ENCODE results near the gene FHOD3.

Gene FHOD3

DNA sequence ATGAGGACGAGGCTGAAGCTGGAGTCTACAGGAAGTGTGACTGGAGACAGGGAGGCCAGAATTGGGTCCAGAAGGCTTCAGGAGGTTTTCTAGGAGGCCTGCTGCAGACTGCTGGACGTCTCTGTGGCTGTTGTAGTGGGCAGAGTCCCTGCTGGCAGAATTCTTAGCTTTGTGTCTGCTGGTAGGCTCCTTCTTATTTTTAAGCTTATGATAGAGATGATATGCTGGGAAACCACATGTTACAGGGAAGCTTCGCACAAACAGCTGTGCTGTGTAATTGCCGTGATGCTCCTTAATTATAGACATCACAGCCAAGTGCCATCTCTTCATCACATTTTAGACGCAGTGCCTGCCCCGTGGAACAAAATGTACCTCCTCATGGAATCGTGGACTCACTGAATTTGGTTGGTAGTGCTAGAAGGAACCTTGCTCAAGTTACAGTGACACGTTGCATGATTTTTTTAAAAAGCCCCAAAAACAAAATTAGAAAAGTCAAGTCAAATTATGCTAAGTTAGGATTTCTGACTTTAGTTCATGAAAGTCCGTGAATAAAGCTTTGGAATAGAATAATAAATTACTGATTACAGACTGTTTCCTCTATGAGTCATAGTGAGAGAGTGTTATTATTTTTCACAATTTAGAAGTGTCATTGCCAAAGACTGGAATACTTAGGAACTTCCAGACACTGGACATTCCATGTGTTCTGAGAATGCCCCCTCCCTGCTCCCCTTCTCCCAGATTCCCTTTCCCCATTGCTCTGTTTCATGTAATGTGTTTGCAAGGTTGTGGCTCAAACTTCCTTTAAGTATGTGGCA lies 144.1 kb downstream of the FHOD3 start:
- H3K4me3 ChIP-seq (ENCODE audit: low read depth, low read length) = no peak overlapping the region
- TF ChIP-seq, protein P1, sequence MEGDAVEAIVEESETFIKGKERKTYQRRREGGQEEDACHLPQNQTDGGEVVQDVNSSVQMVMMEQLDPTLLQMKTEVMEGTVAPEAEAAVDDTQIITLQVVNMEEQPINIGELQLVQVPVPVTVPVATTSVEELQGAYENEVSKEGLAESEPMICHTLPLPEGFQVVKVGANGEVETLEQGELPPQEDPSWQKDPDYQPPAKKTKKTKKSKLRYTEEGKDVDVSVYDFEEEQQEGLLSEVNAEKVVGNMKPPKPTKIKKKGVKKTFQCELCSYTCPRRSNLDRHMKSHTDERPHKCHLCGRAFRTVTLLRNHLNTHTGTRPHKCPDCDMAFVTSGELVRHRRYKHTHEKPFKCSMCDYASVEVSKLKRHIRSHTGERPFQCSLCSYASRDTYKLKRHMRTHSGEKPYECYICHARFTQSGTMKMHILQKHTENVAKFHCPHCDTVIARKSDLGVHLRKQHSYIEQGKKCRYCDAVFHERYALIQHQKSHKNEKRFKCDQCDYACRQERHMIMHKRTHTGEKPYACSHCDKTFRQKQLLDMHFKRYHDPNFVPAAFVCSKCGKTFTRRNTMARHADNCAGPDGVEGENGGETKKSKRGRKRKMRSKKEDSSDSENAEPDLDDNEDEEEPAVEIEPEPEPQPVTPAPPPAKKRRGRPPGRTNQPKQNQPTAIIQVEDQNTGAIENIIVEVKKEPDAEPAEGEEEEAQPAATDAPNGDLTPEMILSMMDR (IDR thresholded peaks at IDR 0.05; ENCODE audit: borderline replicate concordance, insufficient read depth, low read depth, low read length) = no peak

GRCh38 chr18:36442717-36443116 lies 145.2 kb downstream of the FHOD3 start:
- TF ChIP-seq, protein P1 (IDR thresholded peaks at IDR 0.05; ENCODE audit: borderline replicate concordance, insufficient read depth, low read depth, low read length) = no peak
- no peak overlapping the region for H3K4me3 ChIP-seq (ENCODE audit: low read depth, low read length)

- H3K4me3 ChIP-seq (ENCODE audit: low read depth, low read length) = no peak overlapping the region
- TF ChIP-seq, protein P1 (IDR thresholded peaks at IDR 0.05; ENCODE audit: borderline replicate concordance, insufficient read depth, low read depth, low read length) = no peak
These were observed 148.5 kb downstream of the FHOD3 start for GRCh38 chr18:36446059-36446458.

GRCh38 chr18:36448384-36449290 lies 151.1 kb downstream of the FHOD3 start:
- TF ChIP-seq, protein P1 (IDR thresholded peaks at IDR 0.05; ENCODE audit: borderline replicate concordance, insufficient read depth, low read depth, low read length) = no peak
- no peak overlapping the region for H3K4me3 ChIP-seq (ENCODE audit: low read depth, low read length)

DNA sequence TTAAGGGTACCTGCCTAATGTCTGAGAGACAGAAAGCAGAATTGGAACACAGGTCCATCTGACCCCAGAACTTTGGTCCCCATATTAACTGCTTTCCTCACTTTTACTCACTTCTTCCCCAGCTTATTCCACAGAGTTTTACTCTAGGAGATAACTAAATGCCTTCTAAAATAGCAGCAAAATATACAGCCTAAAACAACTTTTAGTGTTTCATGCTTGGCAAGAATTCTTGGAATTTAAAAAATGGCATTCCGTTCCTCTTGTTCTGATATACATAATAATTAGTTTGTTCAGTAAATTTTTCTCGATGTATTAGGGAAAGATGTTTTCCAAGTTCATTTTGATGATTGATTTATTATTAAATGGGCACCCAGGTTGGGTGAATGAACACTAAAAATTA lies 151.9 kb downstream of the FHOD3 start:
- H3K4me3 ChIP-seq (ENCODE audit: low read depth, low read length) = no peak overlapping the region
- TF ChIP-seq, protein P1 (IDR thresholded peaks at IDR 0.05; ENCODE audit: borderline replicate concordance, insufficient read depth, low read depth, low read length) = no peak

- TF ChIP-seq, protein P1 (IDR thresholded peaks at IDR 0.05; ENCODE audit: borderline replicate concordance, insufficient read depth, low read depth, low read length) = no peak
- H3K4me3 ChIP-seq (ENCODE audit: low read depth, low read length) = no peak overlapping the region
These were observed 152.8 kb downstream of the FHOD3 start for GRCh38 chr18:36450264-36450663.

All from GM12875 (cell line).